HepG2 (cell line): ENCODE data around the gene COQ8B. TPM values are rescaled to one million over a fixed set of nuclear protein-coding genes. Genes with fewer than 3 reads are reported as not detected.
A peak's percentile ranks its signal among the peaks of the same experiment; 100 is the strongest.

Experiments used
- AGO2 ChIP-seq: fragments of 200-400 bp; formaldehyde crosslinking; optimal IDR thresholded peaks from 2 replicates; pipeline ENCODE3; 2017; ENCODE audit warnings: mild to moderate bottlenecking, low read depth, low read length, moderate library complexity
- ATF2 ChIP-seq: sonication (generic); formaldehyde crosslinking; IDR thresholded peaks from 2 replicates; pipeline ENCODE4 v1.4.0; 2020; ENCODE audit warnings: missing genetic modification reagents
- CENPT ChIP-seq: sonication (generic); formaldehyde crosslinking; IDR thresholded peaks from 2 replicates; pipeline ENCODE4 v1.8.0; 2022; ENCODE audit warnings: low read depth, mild to moderate bottlenecking, moderate library complexity, missing genetic modification reagents
- ELF1 ChIP-seq: sonication (generic); formaldehyde crosslinking; IDR thresholded peaks from 2 replicates; pipeline ENCODE4 v1.4.0; 2020; ENCODE audit warnings: missing genetic modification reagents
- FOXM1 ChIP-seq: sonication (generic); formaldehyde crosslinking; IDR thresholded peaks from 2 replicates; pipeline ENCODE4 v1.5.0; 2020; ENCODE audit warnings: missing genetic modification reagents
- GABPA ChIP-seq, 2 experiments: IDR thresholded peaks; 2 replicates each; pipeline ENCODE4 v1.6.1; 2011 to 2016; ENCODE audit warnings: low read depth in 2 of 2, low read length in 1 of 2, missing biosample characterization in 1 of 2, missing genetic modification characterization in 1 of 2
- IRF9 ChIP-seq: sonication (generic); formaldehyde crosslinking; IDR thresholded peaks from 2 replicates; pipeline ENCODE4 v1.8.0; 2022; ENCODE audit warnings: missing genetic modification reagents, mild to moderate bottlenecking, borderline replicate concordance
- PBX3 ChIP-seq: sonication (generic); formaldehyde crosslinking; IDR thresholded peaks from 2 replicates; pipeline ENCODE4 v1.8.1; 2023; ENCODE audit warnings: missing genetic modification reagents, inconsistent platforms, borderline replicate concordance
- PRMT3 ChIP-seq: sonication (generic); formaldehyde crosslinking; IDR thresholded peaks from 2 replicates; pipeline ENCODE4 v1.8.1; 2022; ENCODE audit warnings: low read depth, mild to moderate bottlenecking, moderate library complexity, missing genetic modification reagents, borderline replicate concordance
- TFDP2 ChIP-seq: sonication (generic); formaldehyde crosslinking; IDR thresholded peaks from 2 replicates; pipeline ENCODE4 v1.4.0; 2020; ENCODE audit warnings: missing genetic modification reagents
- ZHX2 ChIP-seq, 2 experiments: sonication (generic) in 1 of 2; formaldehyde crosslinking in 1 of 2; IDR thresholded peaks; 2 replicates each; pipeline versions ENCODE4 v1.6.1 to v1.9.0; 2014 to 2022; ENCODE audit warnings: antibody characterized with exemption in 1 of 2, borderline replicate concordance in 1 of 2, inconsistent platforms in 1 of 2, low read depth in 1 of 2, missing genetic modification reagents in 1 of 2
- ZNF296 ChIP-seq: sonication (generic); formaldehyde crosslinking; conservative IDR thresholded peaks from 2 replicates; pipeline ENCODE4 v1.5.0; 2020; ENCODE audit warnings: mild to moderate bottlenecking, missing genetic modification reagents
- ZNF367 ChIP-seq: sonication (generic); formaldehyde crosslinking; IDR thresholded peaks from 2 replicates; pipeline ENCODE4 v1.4.0; 2020; ENCODE audit warnings: missing genetic modification reagents, borderline replicate concordance
- ZNF772 ChIP-seq: sonication (generic); formaldehyde crosslinking; IDR thresholded peaks from 2 replicates; pipeline ENCODE4 v1.5.0; 2020; ENCODE audit warnings: mild to moderate bottlenecking, missing genetic modification reagents
- ZNF777 ChIP-seq: sonication (generic); formaldehyde crosslinking; IDR thresholded peaks from 2 replicates; pipeline ENCODE4 v1.4.0; 2020; ENCODE audit warnings: missing genetic modification reagents
- ZSCAN29 ChIP-seq: sonication (generic); formaldehyde crosslinking; conservative IDR thresholded peaks from 2 replicates; pipeline ENCODE4 v1.4.0; 2020; ENCODE audit warnings: mild to moderate bottlenecking, missing genetic modification reagents
- ZSCAN31 ChIP-seq: sonication (generic); formaldehyde crosslinking; IDR thresholded peaks from 2 replicates; pipeline ENCODE4 v1.5.0; 2020; ENCODE audit warnings: low read depth, mild to moderate bottlenecking, missing genetic modification reagents
- polyA plus RNA-seq, 8 experiments: library from polyadenylated mRNA; depleted of rRNA in 3 of 8; stranded (reverse) in 7 of 8; unstranded in 1 of 8; fragments of >200 nt; fragmentation: Illumina TruSeq in 4 of 8; extraction: Trizol in 4 of 8; gene quantifications; 2 replicates each; pipeline versions ENCODE4 v1.2.1 to v1.2.3, GENCODE V29; 2011 to 2016; ENCODE audit warnings: low read depth in 4 of 8, missing spikeins in 1 of 8, mixed read lengths in 1 of 8; ENCODE audit not compliant: insufficient read depth in 1 of 8
- total RNA-seq, 5 experiments: library from RNA; depleted of rRNA; stranded (reverse); fragments of >200 nt; fragmentation: Illumina TruSeq; extraction: Trizol; gene quantifications; 2 replicates each; pipeline ENCODE4 v1.2.3, GENCODE V29; 2016; ENCODE audit warnings: low read depth in 1 of 5

The COQ8B gene
- total and polyA plus RNA-seq, 2 of the 13 experiments (the other 11 are each of a cell fraction or from before 2014, with no cell fraction given): 12.3 to 17.2 TPM

GRCh38 chr19:40718774-40719391 lies 2.2 kb upstream of the COQ8B start (continued):
- no peak for TF ChIP-seq PBX3 (CRISPR knock-in tag)
- TF ChIP-seq ZNF777 (CRISPR knock-in tag): peak; percentile 59
- TF ChIP-seq PRMT3: no peak
- no peak for TF ChIP-seq FOXM1 (CRISPR knock-in tag)
- no peak for TF ChIP-seq ELF1 (CRISPR knock-in tag)
- TF ChIP-seq ATF2 (CRISPR knock-in tag): no peak
- peak; percentile 65; the same call in 1 of the 2 replicates for TF ChIP-seq ZSCAN31 (CRISPR knock-in tag)
- no peak for TF ChIP-seq ZNF296
- no peak for TF ChIP-seq IRF9 (CRISPR knock-in tag)
- no peak for TF ChIP-seq ZNF367 (CRISPR knock-in tag)
- TF ChIP-seq ZNF772 (CRISPR knock-in tag): peak; percentile 41; the same call in 1 of the 2 replicates
- TF ChIP-seq GABPA (IDR thresholded peaks at IDR 0.05; ENCODE audit: low read depth, low read length): no peak
- 0 out of 2 replicates have a peak, but pooled peaks have one; percentile 10 for TF ChIP-seq GABPA (CRISPR knock-in tag; IDR thresholded peaks at IDR 0.05; ENCODE audit: low read depth)
- TF ChIP-seq ZHX2 (IDR thresholded peaks at IDR 0.05; ENCODE audit: low read depth): no peak
- TF ChIP-seq ZHX2 (CRISPR knock-in tag; IDR thresholded peaks at IDR 0.05; ENCODE audit: borderline replicate concordance): no peak
- no peak for TF ChIP-seq CENPT (CRISPR knock-in tag)
- no peak; the same call in 1 of the 2 replicates for TF ChIP-seq TFDP2
- no peak for TF ChIP-seq ZSCAN29
- peak; percentile 56 for TF ChIP-seq AGO2
